Lower leg skin (tissue), 3 donors: ENCODE results near the gene TUBB1.

ENCODE experiments used
- POLR2A ChIP-seq, 2 donors: fragments of 450-650 bp; IDR thresholded peaks; one replicate each; pipeline ENCODE4 v1.6.1; 2016 to 2017; ENCODE audit warnings: antibody characterized with exemption in 2 of 2, mild to moderate bottlenecking in 1 of 2, moderate library complexity in 1 of 2
- TF ChIP-seq, protein P1 (sequence below), 3 donors: fragments of 450-650 bp; IDR thresholded peaks; one replicate each; pipeline ENCODE4 v1.5.1; 2016; ENCODE audit warnings: antibody characterized with exemption in 3 of 3, mild to moderate bottlenecking in 3 of 3, moderate library complexity in 2 of 3

DNA sequence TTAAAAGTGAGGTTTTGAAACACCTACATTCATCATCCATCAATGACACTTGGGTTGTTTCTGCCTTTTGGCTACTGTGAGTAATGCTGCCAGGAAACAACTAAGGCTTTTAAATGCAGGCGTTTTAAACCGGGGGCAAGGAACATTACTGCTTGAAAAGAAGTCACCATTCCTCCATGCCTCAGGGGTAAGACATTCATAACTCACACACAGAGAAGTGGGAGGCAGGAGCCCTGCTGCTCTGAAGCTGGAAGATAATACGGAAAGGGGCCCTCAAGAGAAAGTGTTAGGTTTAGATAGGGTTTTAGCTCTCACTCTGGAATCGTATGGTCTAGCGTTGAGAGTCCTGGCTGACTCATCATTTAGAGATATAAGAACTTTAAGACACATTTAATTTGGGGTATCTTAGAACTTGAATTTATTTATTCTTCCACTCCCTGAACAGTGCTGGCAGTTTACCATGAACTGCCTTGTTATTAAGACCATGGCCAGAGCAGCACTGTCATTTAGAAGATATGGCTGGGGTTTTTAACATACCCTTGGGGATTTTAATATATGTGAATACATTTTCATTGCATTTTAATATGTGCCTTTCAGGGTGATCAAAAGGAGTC, 1.8 kb downstream of the TUBB1 start:
- TF ChIP-seq, protein P1, sequence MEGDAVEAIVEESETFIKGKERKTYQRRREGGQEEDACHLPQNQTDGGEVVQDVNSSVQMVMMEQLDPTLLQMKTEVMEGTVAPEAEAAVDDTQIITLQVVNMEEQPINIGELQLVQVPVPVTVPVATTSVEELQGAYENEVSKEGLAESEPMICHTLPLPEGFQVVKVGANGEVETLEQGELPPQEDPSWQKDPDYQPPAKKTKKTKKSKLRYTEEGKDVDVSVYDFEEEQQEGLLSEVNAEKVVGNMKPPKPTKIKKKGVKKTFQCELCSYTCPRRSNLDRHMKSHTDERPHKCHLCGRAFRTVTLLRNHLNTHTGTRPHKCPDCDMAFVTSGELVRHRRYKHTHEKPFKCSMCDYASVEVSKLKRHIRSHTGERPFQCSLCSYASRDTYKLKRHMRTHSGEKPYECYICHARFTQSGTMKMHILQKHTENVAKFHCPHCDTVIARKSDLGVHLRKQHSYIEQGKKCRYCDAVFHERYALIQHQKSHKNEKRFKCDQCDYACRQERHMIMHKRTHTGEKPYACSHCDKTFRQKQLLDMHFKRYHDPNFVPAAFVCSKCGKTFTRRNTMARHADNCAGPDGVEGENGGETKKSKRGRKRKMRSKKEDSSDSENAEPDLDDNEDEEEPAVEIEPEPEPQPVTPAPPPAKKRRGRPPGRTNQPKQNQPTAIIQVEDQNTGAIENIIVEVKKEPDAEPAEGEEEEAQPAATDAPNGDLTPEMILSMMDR (IDR thresholded peaks at IDR 0.05): no peak
- no peak for TF ChIP-seq POLR2A (IDR thresholded peaks at IDR 0.05)
